SK-N-SH (cell line): ENCODE data around the gene KRTAP2-1. TPM values are rescaled to one million over a fixed set of nuclear protein-coding genes. Genes with fewer than 3 reads are reported as not detected.
A peak's percentile ranks its signal among the peaks of the same experiment; 100 is the strongest.

Experiments
- CTCF ChIA-PET: fragments of 300-600, 350-600 bp; formaldehyde crosslinking; extraction: SDS; loops from one replicate; lab custom pipeline; 2021; lab: Yijun Ruan, JAX
- POLR2A ChIA-PET: fragments of 350-600 bp; sonication (Branson Sonifier 250); formaldehyde crosslinking; extraction: SDS; loops from one replicate; lab custom pipeline; 2020; ENCODE audit warnings: antibody characterized with exemption, inconsistent platforms; lab: Yijun Ruan, JAX
- DNase-seq: peaks from one replicate; pipeline ENCODE4 v3.0.0; 2012
- H2AFZ ChIP-seq: fragments of 200-600 bp; sonication (generic); 2 replicates; pipeline ENCODE4 v1.8.1; 2016; ENCODE audit warnings: antibody characterized with exemption, mild to moderate bottlenecking, low read depth
- H3F3A ChIP-seq: fragments of 200-600 bp; sonication (generic); replicated peaks from 2 replicates; pipeline ENCODE3; 2016; ENCODE audit warnings: antibody characterized with exemption, mild to moderate bottlenecking; ENCODE audit not compliant: insufficient read depth
- H3K27ac ChIP-seq, 2 experiments: fragments of 200-500 bp in 1 of 2; fragments of 200-600 bp in 1 of 2; sonication (Bioruptor generic) in 1 of 2; sonication (generic), shearing (Covaris generic) in 1 of 2; 2 replicates each; pipeline versions ENCODE4 v1.5.1 to v1.6.1; 2014 to 2016; ENCODE audit warnings: low read depth in 2 of 2, inconsistent platforms in 1 of 2, low read length in 1 of 2, mild to moderate bottlenecking in 1 of 2, mixed read lengths in 1 of 2
- H3K27me3 ChIP-seq: fragments of 200-600 bp; sonication (generic), shearing (Covaris generic); 2 replicates; pipeline ENCODE4 v1.6.1; 2016; ENCODE audit warnings: mixed run types; ENCODE audit not compliant: insufficient read depth
- H3K36me3 ChIP-seq, 2 experiments: fragments of 200-500 bp in 1 of 2; fragments of 200-600 bp in 1 of 2; sonication (Bioruptor generic) in 1 of 2; sonication (generic) in 1 of 2; replicated peaks in 1 of 2; 2 replicates each; pipeline versions ENCODE3 to v1.5.1; 2014 to 2016; ENCODE audit warnings: low read length in 1 of 2, mild to moderate bottlenecking in 1 of 2; ENCODE audit not compliant: insufficient read depth in 2 of 2, control insufficient read depth in 1 of 2
- H3K4me1 ChIP-seq, 2 experiments: fragments of 200-500 bp in 1 of 2; fragments of 200-600 bp in 1 of 2; sonication (Bioruptor generic) in 1 of 2; sonication (generic), shearing (Covaris generic) in 1 of 2; 2 replicates each; pipeline versions ENCODE4 v1.5.1 to v1.6.1; 2014 to 2016; ENCODE audit warnings: low read depth in 1 of 2, low read length in 1 of 2, mixed run types in 1 of 2; ENCODE audit not compliant: insufficient read depth in 2 of 2, control insufficient read depth in 1 of 2
- H3K4me2 ChIP-seq: fragments of 200-600 bp; sonication (generic), shearing (Covaris generic); 2 replicates; pipeline ENCODE4 v1.6.1; 2017; ENCODE audit warnings: mixed run types
- H3K4me3 ChIP-seq, 2 experiments: fragments of 200-500 bp in 1 of 2; fragments of 200-600 bp in 1 of 2; sonication (Bioruptor generic) in 1 of 2; sonication (generic), shearing (Covaris generic) in 1 of 2; 2 replicates each; pipeline versions ENCODE4 v1.5.1 to v1.8.1; 2014 to 2016; ENCODE audit warnings: low read depth in 2 of 2, inconsistent platforms in 1 of 2, low read length in 1 of 2, mild to moderate bottlenecking in 1 of 2, mixed read lengths in 1 of 2, moderate library complexity in 1 of 2
- H3K79me2 ChIP-seq: fragments of 200-600 bp; sonication (generic); 2 replicates; pipeline ENCODE4 v1.8.1; 2017; ENCODE audit warnings: mild to moderate bottlenecking; ENCODE audit not compliant: insufficient read depth
- H3K9ac ChIP-seq: fragments of 200-600 bp; sonication (generic); 2 replicates; pipeline ENCODE4 v1.6.1; 2017; ENCODE audit warnings: mixed run types
- H3K9me2 ChIP-seq: fragments of 200-600 bp; sonication (generic); 2 replicates; pipeline ENCODE4 v1.6.1; 2017; ENCODE audit warnings: mixed run types
- H3K9me3 ChIP-seq: fragments of 200-600 bp; sonication (generic); 2 replicates; pipeline ENCODE4 v1.6.1; 2017; ENCODE audit warnings: mixed run types, mild to moderate bottlenecking, moderate library complexity
- H4K20me1 ChIP-seq: fragments of 200-600 bp; sonication (generic); 2 replicates; pipeline ENCODE4 v1.6.1; 2017; ENCODE audit warnings: mild to moderate bottlenecking, mixed run types; ENCODE audit not compliant: insufficient read depth
- CHD2 ChIP-seq: fragments of 150-350 bp; IDR thresholded peaks from 2 replicates; pipeline ENCODE4 v1.6.1; 2018; ENCODE audit warnings: low read length; ENCODE audit not compliant: partially characterized antibody
- CTCF ChIP-seq: fragments of 200-600 bp; sonication (generic); IDR thresholded peaks from 2 replicates; pipeline ENCODE4 v1.6.1; 2017; ENCODE audit warnings: antibody characterized with exemption, mild to moderate bottlenecking, moderate library complexity
- ELF1 ChIP-seq: IDR thresholded peaks from 2 replicates; pipeline ENCODE4 v1.4.0; 2012
- EP300 ChIP-seq, 2 experiments: IDR thresholded peaks; 2 replicates each; pipeline versions ENCODE4 v1.4.0 to v1.6.1; 2012; ENCODE audit warnings: borderline replicate concordance in 1 of 2, low read depth in 1 of 2, low read length in 1 of 2
- EZH2phosphoT487 ChIP-seq: fragments of 200-600 bp; sonication (generic); IDR thresholded peaks from 2 replicates; pipeline ENCODE4 v1.6.1; 2017; ENCODE audit warnings: low read depth, mixed run types, mild to moderate bottlenecking, antibody characterized with exemption, moderate library complexity, borderline replicate concordance
- FOSL2 ChIP-seq: IDR thresholded peaks from 2 replicates; pipeline ENCODE4 v1.4.0; 2012; ENCODE audit warnings: low read depth, mild to moderate bottlenecking, moderate library complexity, borderline replicate concordance
- FOXJ3 ChIP-seq: sonication (generic); formaldehyde crosslinking; IDR thresholded peaks from 2 replicates; pipeline ENCODE4 v1.5.1; 2020; ENCODE audit warnings: mild to moderate bottlenecking, missing genetic modification reagents
- GABPA ChIP-seq: IDR thresholded peaks from 2 replicates; pipeline ENCODE4 v1.4.0; 2012; ENCODE audit warnings: low read depth, mild to moderate bottlenecking
- GATA2 ChIP-seq: sonication (generic); formaldehyde crosslinking; IDR thresholded peaks from 2 replicates; pipeline ENCODE4 v1.5.0; 2020; ENCODE audit warnings: mild to moderate bottlenecking, missing genetic modification reagents
- JUND ChIP-seq: IDR thresholded peaks from 2 replicates; pipeline ENCODE4 v1.4.0; 2012
- MAX ChIP-seq: IDR thresholded peaks from 2 replicates; pipeline ENCODE4 v1.4.0; 2012; ENCODE audit warnings: low read depth
- MEF2A ChIP-seq: IDR thresholded peaks from 2 replicates; pipeline ENCODE4 v1.4.0; 2012; ENCODE audit warnings: low read depth, borderline replicate concordance
- NFIC ChIP-seq: IDR thresholded peaks from 2 replicates; pipeline ENCODE4 v1.4.0; 2012; ENCODE audit warnings: borderline replicate concordance
- POLR2AphosphoS5 ChIP-seq: IDR thresholded peaks from 2 replicates; pipeline ENCODE4 v1.6.1; 2012; ENCODE audit warnings: low read depth, low read length
- RAD21 ChIP-seq: IDR thresholded peaks from 2 replicates; pipeline ENCODE4 v1.6.1; 2012; ENCODE audit warnings: mild to moderate bottlenecking, low read length
- RCOR1 ChIP-seq: fragments of 150-350 bp; IDR thresholded peaks from 2 replicates; pipeline ENCODE4 v1.6.1; 2017; ENCODE audit warnings: antibody characterized with exemption, low read length
- RFX5 ChIP-seq: IDR thresholded peaks from 2 replicates; pipeline ENCODE4 v1.6.1; 2012; ENCODE audit warnings: mild to moderate bottlenecking, improper control_type of control experiment, low read length
- RXRA ChIP-seq: IDR thresholded peaks from 2 replicates; pipeline ENCODE4 v1.4.0; 2012; ENCODE audit warnings: low read depth, mild to moderate bottlenecking, borderline replicate concordance
- SMC3 ChIP-seq: IDR thresholded peaks from 2 replicates; pipeline ENCODE4 v1.6.1; 2012; ENCODE audit warnings: low read depth, low read length, improper control_type of control experiment
- TAF1 ChIP-seq: IDR thresholded peaks from 2 replicates; pipeline ENCODE4 v1.6.1; 2012; ENCODE audit warnings: low read depth, mild to moderate bottlenecking, low read length, moderate library complexity, borderline replicate concordance
- TCF12 ChIP-seq: IDR thresholded peaks from 2 replicates; pipeline ENCODE4 v1.4.0; 2012
- TEAD4 ChIP-seq: IDR thresholded peaks from 2 replicates; pipeline ENCODE4 v1.4.0; 2012; ENCODE audit warnings: mild to moderate bottlenecking, borderline replicate concordance; ENCODE audit not compliant: insufficient read depth
- USF2 ChIP-seq: fragments of 150-350 bp; IDR thresholded peaks from 2 replicates; pipeline ENCODE4 v1.6.1; 2017; ENCODE audit warnings: antibody characterized with exemption, low read length, low read depth, borderline replicate concordance
- YY1 ChIP-seq: IDR thresholded peaks from 2 replicates; pipeline ENCODE4 v1.4.0; 2012; ENCODE audit warnings: low read depth, mild to moderate bottlenecking
- WGBS: methylation state at CpG from one replicate; pipeline ENCODE4 v1.1.6; 2017; ENCODE audit warnings: low lambda C conversion rate; 5-methylcytosine and 5-hydroxymethylcytosine counted together
- polyA plus RNA-seq, 3 experiments: library from polyadenylated mRNA; depleted of rRNA; stranded (reverse); fragments of >200 nt; gene quantifications; 2 replicates each; pipeline ENCODE4 v1.2.3, GENCODE V29; 2012
- TF ChIP-seq, protein P1 (sequence below): fragments of 150-350 bp; IDR thresholded peaks from 2 replicates; pipeline ENCODE4 v1.6.1; 2016; ENCODE audit warnings: mild to moderate bottlenecking, low read depth, low read length
- TF ChIP-seq, protein P2 (sequence below): IDR thresholded peaks from 2 replicates; pipeline ENCODE4 v1.6.1; 2012; ENCODE audit warnings: mild to moderate bottlenecking, low read depth, low read length, moderate library complexity

KRTAP2-1 gene
- polyA plus RNA-seq, 1 of the 3 experiments (the other 2 are of a cell fraction): not detected

GRCh38 chr17:41060052-41060604 is 13.0 kb upstream of the KRTAP2-1 start, which contains the start of gene KRTAP2-3:
KRTAP2-3 (minus strand) TSS chr17:41060114; CDS start chr17:41060050, 64 bp downstream.
- H3K27ac ChIP-seq: peak within 1 kb of the TSS in 1 of 2 experiments; percentile 62; a peak in 3 of 4 replicates
- ChIA-PET CTCF (no interaction called here), POLR2A (no interaction called here)
- no peaks in the 10 kb centered on the region for H3K36me3 ChIP-seq
- no peak for DNase-seq
- H3F3A ChIP-seq: peaks cover 30% of the 10 kb centered on the region
- peaks cover 0 to 22% of the 10 kb centered on the region in 2 experiments; a peak in 2 of 4 replicates for H3K4me1 ChIP-seq
- no peak within 1 kb of the TSS for H3K9ac ChIP-seq
- H3K79me2 ChIP-seq: no peaks in the 10 kb centered on the region
- no peaks in the 10 kb centered on the region for H3K27me3 ChIP-seq
- no peaks in the 10 kb centered on the region for H4K20me1 ChIP-seq
- no peak within 1 kb of the TSS for H3K4me3 ChIP-seq
- WGBS: 17% methylated on average over 6 of the region's 6 CpGs
- peak within 1 kb of the TSS; percentile 51 for H3K4me2 ChIP-seq
- H3K9me2 ChIP-seq: no peaks in the 10 kb centered on the region
- no peak within 1 kb of the TSS for H2AFZ ChIP-seq
- no peaks in the 10 kb centered on the region for H3K9me3 ChIP-seq
- TF ChIP-seq, protein P1, sequence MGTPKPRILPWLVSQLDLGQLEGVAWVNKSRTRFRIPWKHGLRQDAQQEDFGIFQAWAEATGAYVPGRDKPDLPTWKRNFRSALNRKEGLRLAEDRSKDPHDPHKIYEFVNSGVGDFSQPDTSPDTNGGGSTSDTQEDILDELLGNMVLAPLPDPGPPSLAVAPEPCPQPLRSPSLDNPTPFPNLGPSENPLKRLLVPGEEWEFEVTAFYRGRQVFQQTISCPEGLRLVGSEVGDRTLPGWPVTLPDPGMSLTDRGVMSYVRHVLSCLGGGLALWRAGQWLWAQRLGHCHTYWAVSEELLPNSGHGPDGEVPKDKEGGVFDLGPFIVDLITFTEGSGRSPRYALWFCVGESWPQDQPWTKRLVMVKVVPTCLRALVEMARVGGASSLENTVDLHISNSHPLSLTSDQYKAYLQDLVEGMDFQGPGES: no peak
- TF ChIP-seq MEF2A: no peak
- TF ChIP-seq FOSL2: peak; percentile 95
- TF ChIP-seq MAX: peak; percentile 91
- peak; percentile 94 for TF ChIP-seq TEAD4
- no peak for TF ChIP-seq GATA2 (CRISPR knock-in tag)
- TF ChIP-seq USF2: no peak
- TF ChIP-seq CTCF: no peak
- peak; percentile 58; the same call in 1 of the 2 replicates for TF ChIP-seq YY1
- no peak for TF ChIP-seq EZH2phosphoT487
- TF ChIP-seq TAF1: no peak; the same call in 1 of the 2 replicates
- TF ChIP-seq RXRA: peak; percentile 13; the same call in 1 of the 2 replicates
- TF ChIP-seq POLR2AphosphoS5: peak; percentile 27; the same call in 1 of the 2 replicates
- TF ChIP-seq RCOR1: no peak
- no peak for TF ChIP-seq FOXJ3 (CRISPR knock-in tag)
- TF ChIP-seq, protein P2, sequence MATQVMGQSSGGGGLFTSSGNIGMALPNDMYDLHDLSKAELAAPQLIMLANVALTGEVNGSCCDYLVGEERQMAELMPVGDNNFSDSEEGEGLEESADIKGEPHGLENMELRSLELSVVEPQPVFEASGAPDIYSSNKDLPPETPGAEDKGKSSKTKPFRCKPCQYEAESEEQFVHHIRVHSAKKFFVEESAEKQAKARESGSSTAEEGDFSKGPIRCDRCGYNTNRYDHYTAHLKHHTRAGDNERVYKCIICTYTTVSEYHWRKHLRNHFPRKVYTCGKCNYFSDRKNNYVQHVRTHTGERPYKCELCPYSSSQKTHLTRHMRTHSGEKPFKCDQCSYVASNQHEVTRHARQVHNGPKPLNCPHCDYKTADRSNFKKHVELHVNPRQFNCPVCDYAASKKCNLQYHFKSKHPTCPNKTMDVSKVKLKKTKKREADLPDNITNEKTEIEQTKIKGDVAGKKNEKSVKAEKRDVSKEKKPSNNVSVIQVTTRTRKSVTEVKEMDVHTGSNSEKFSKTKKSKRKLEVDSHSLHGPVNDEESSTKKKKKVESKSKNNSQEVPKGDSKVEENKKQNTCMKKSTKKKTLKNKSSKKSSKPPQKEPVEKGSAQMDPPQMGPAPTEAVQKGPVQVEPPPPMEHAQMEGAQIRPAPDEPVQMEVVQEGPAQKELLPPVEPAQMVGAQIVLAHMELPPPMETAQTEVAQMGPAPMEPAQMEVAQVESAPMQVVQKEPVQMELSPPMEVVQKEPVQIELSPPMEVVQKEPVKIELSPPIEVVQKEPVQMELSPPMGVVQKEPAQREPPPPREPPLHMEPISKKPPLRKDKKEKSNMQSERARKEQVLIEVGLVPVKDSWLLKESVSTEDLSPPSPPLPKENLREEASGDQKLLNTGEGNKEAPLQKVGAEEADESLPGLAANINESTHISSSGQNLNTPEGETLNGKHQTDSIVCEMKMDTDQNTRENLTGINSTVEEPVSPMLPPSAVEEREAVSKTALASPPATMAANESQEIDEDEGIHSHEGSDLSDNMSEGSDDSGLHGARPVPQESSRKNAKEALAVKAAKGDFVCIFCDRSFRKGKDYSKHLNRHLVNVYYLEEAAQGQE: no peak
- TF ChIP-seq TCF12: peak; percentile 87
- TF ChIP-seq GABPA: no peak
- peak; percentile 93 for TF ChIP-seq JUND
- no peak for TF ChIP-seq ELF1
- TF ChIP-seq CHD2: no peak
- TF ChIP-seq RAD21: no peak
- TF ChIP-seq SMC3: no peak
- no peak for TF ChIP-seq RFX5
- peak in 1 of 2 experiments; percentile 76; a peak in 2 of 4 replicates for TF ChIP-seq EP300 (IDR thresholded peaks at IDR 0.05; ENCODE audit: borderline replicate concordance in 1 of 2, low read depth in 1 of 2, low read length in 1 of 2)
- TF ChIP-seq NFIC: peak; percentile 52; the same call in 1 of the 2 replicates
